ENCODE results near the gene UBR1. TPM values are rescaled to one million over a fixed set of nuclear protein-coding genes. Genes with fewer than 3 reads are reported as not detected.
"Not testable (repeated sequence)": the region's sequence is repeated elsewhere in the genome, so short reads cannot be mapped to it uniquely, and the experiment has no call there.

UBR1 gene
- total RNA-seq, 1 experiment from 2014 or later = 23.2 TPM

GRCh38 chr15:43029476-43029875 is 76.4 kb downstream of the UBR1 start:
- peaks cover 18% of the 10 kb centered on the region for H3K36me3 ChIP-seq (ENCODE audit: control insufficient read depth, insufficient read depth, low read length)

GRCh38 chr15:43025150-43025549 is 80.7 kb downstream of the UBR1 start:
- Histone ChIP-seq H3K27me3 (ENCODE audit: control insufficient read depth, insufficient read depth, low read length) (no peaks in the 10 kb centered on the region), H3K4me1 (ENCODE audit: control insufficient read depth, insufficient read depth, low read length) (no peaks in the 10 kb centered on the region), H3K27ac (ENCODE audit: low read length) (no peak overlapping the region), H3K4me3 (ENCODE audit: low read depth in 2 of 2, low read length in 2 of 2) (no peak overlapping the region), H3K36me3 (ENCODE audit: control insufficient read depth, insufficient read depth, low read length) (peaks cover 39% of the 10 kb centered on the region), H3K9me3 (ENCODE audit: control insufficient read depth, insufficient read depth, low read depth, low read length) (no peaks in the 10 kb centered on the region)
- TF ChIP-seq CTCF (IDR thresholded peaks at IDR 0.05) (no peak), TCF7L2 (IDR thresholded peaks at IDR 0.05; ENCODE audit: low read depth, low read length) (no peak)
- in situ Hi-C loops (cut with HindIII; ENCODE audit: low pct_unique_long_range_greater_than_20kb, low sequenced_read_pairs) (no loop called here), intact Hi-C loops (cut with micrococcal nuclease; ENCODE audit: unreplicated experiment) (no loop called here)
- POLR2A ChIA-PET = no interaction called here
- ATAC-seq (no peak), DNase-seq (ENCODE audit: low read depth, low spot score) (no peak)
- BruUV-seq (replicated peaks) = no TSS peak
- CTCF ChIA-PET = no interaction called here

More at GRCh38 chr15:43029476-43029875, 76.4 kb downstream of the UBR1 start:
- in situ Hi-C loops (cut with HindIII; ENCODE audit: low pct_unique_long_range_greater_than_20kb, low sequenced_read_pairs) (no loop called here), intact Hi-C loops (cut with micrococcal nuclease; ENCODE audit: unreplicated experiment) (no loop called here)
- DNase-seq (ENCODE audit: low read depth, low spot score) = no peak
- no peaks in the 10 kb centered on the region for H3K27me3 ChIP-seq (ENCODE audit: control insufficient read depth, insufficient read depth, low read length)
- H3K27ac ChIP-seq (ENCODE audit: low read length) = no peak overlapping the region
- H3K4me3 ChIP-seq (ENCODE audit: low read depth in 2 of 2, low read length in 2 of 2) = no peak overlapping the region
- TF ChIP-seq POLR2AphosphoS5 (IDR thresholded peaks at IDR 0.05; ENCODE audit: low read depth, low read length) = no peak
- TF ChIP-seq REST (IDR thresholded peaks at IDR 0.05; ENCODE audit: insufficient read depth in 1 of 2, low read depth in 2 of 2, low read length in 1 of 2) = no peak
- TF ChIP-seq TCF7L2 (IDR thresholded peaks at IDR 0.05; ENCODE audit: low read depth, low read length) = no peak
- TF ChIP-seq CTCF (IDR thresholded peaks at IDR 0.05) = no peak
- TF ChIP-seq SIN3A (IDR thresholded peaks at IDR 0.05; ENCODE audit: borderline replicate concordance, insufficient read depth, low read depth, low read length) = no peak
- no peak for ATAC-seq
- ChIA-PET CTCF (no interaction called here), POLR2A (no interaction called here)
- H3K4me1 ChIP-seq (ENCODE audit: control insufficient read depth, insufficient read depth, low read length) = no peaks in the 10 kb centered on the region
- H3K9me3 ChIP-seq (ENCODE audit: control insufficient read depth, insufficient read depth, low read depth, low read length) = no peaks in the 10 kb centered on the region
- no TSS peak for BruUV-seq (replicated peaks)

DNA sequence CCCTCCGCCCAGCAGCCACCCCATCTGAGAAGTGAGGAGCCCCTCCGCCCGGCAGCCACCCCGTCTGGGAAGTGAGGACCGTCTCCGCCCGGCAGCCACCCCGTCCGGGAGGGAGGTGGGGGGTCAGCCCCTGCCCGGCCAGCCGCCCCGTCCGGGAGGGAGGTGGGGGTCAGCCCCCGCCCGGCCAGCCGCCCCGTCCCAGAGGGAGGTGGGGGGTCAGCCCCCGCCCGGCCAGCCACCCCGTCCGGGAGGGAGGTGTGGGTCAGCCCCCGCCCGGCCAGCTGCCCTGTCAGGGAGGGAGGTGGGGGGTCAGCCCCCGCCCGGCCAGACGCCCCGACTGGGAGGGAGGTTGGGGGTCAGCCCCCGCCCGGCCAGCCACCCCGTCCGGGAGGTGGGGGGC is 91.2 kb downstream of the UBR1 start:
- POLR2A ChIA-PET; H3K9me3 ChIP-seq (ENCODE audit: control insufficient read depth, insufficient read depth, low read depth, low read length); H3K4me3 ChIP-seq (ENCODE audit: low read depth in 2 of 2, low read length in 2 of 2); H3K27ac ChIP-seq (ENCODE audit: low read length); in situ Hi-C loops (cut with HindIII; ENCODE audit: low pct_unique_long_range_greater_than_20kb, low sequenced_read_pairs); CTCF ChIA-PET; intact Hi-C loops (cut with micrococcal nuclease; ENCODE audit: unreplicated experiment); H3K36me3 ChIP-seq (ENCODE audit: control insufficient read depth, insufficient read depth, low read length); BruUV-seq (replicated peaks); ATAC-seq; H3K27me3 ChIP-seq (ENCODE audit: control insufficient read depth, insufficient read depth, low read length); DNase-seq (ENCODE audit: low read depth, low spot score); H3K4me1 ChIP-seq (ENCODE audit: control insufficient read depth, insufficient read depth, low read length): not testable (repeated sequence)
